ENCODE measurements around the gene GSTM4. TPM values are rescaled to one million over a fixed set of nuclear protein-coding genes. Genes with fewer than 3 reads are reported as not detected.
A peak's percentile ranks its signal among the peaks of the same experiment; 100 is the strongest.

The GSTM4 gene
- total and polyA plus RNA-seq, 2 experiments from 2014 or later = 53.5 to 134 TPM

GRCh38 chr1:109649491-109649914 lies 6.4 kb upstream of the GSTM4 start:
- Histone ChIP-seq H3K9me3 (ENCODE audit: low read depth) (no peaks in the 10 kb centered on the region), H3K27ac (no peak overlapping the region), H3K27me3 (peaks cover 22% of the 10 kb centered on the region), H3K36me3 (no peaks in the 10 kb centered on the region), H3K4me1 (ENCODE audit: low read depth) (no peaks in the 10 kb centered on the region), H3K4me3 (no peak overlapping the region)
- peak in 1 of 2 donors; percentile 66 for DNase-seq (ENCODE audit: low read depth in 1 of 2, low spot score in 1 of 2)
- peak; percentile 37 for TF ChIP-seq CTCF (IDR thresholded peaks at IDR 0.05; ENCODE audit: low read depth, low read length)

- peaks cover 5% of the 10 kb centered on the region for H3K4me1 ChIP-seq (ENCODE audit: low read depth)
- H3K4me3 ChIP-seq = no peak overlapping the region
- DNase-seq (ENCODE audit: low read depth in 1 of 2, low spot score in 1 of 2) = no peak
- H3K36me3 ChIP-seq = no peaks in the 10 kb centered on the region
- TF ChIP-seq CTCF (IDR thresholded peaks at IDR 0.05; ENCODE audit: low read depth, low read length) = no peak
- peaks cover 22% of the 10 kb centered on the region for H3K27me3 ChIP-seq
- H3K9me3 ChIP-seq (ENCODE audit: low read depth) = no peaks in the 10 kb centered on the region
- no peak overlapping the region for H3K27ac ChIP-seq
Measured at GRCh38 chr1:109650609-109651008, 5.3 kb upstream of the GSTM4 start.

DNA sequence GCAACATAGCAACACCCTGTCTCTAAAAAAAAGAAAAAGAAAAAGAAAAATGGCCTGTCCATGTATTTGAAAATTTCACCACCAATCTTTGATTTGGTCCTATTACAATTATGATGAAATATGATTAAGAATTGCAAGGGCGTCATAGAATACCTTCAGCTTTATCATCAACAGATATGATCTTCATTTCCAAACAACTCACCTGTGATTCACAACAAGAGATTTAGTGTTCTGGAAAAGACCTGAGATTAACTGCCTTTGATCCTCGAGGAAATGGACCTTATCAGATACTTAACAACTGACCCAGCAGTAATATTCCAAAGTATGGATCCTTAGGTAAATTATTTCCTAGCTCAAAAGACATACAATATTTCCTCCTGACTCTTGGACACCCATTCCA lies 3.5 kb upstream of the GSTM4 start:
- H3K27ac ChIP-seq = no peak overlapping the region
- TF ChIP-seq CTCF (IDR thresholded peaks at IDR 0.05; ENCODE audit: low read depth, low read length) = no peak
- no peak overlapping the region for H3K4me3 ChIP-seq
- no peak for DNase-seq (ENCODE audit: low read depth in 1 of 2, low spot score in 1 of 2)
- H3K9me3 ChIP-seq (ENCODE audit: low read depth) = no peaks in the 10 kb centered on the region
- no peaks in the 10 kb centered on the region for H3K36me3 ChIP-seq
- peaks cover 5% of the 10 kb centered on the region for H3K4me1 ChIP-seq (ENCODE audit: low read depth)
- peaks cover 22% of the 10 kb centered on the region for H3K27me3 ChIP-seq

GRCh38 chr1:109653306-109653705 lies 2.6 kb upstream of the GSTM4 start:
- Histone ChIP-seq H3K27me3 (peaks cover 22% of the 10 kb centered on the region), H3K36me3 (no peaks in the 10 kb centered on the region), H3K9me3 (ENCODE audit: low read depth) (no peaks in the 10 kb centered on the region), H3K4me3 (no peak overlapping the region), H3K4me1 (ENCODE audit: low read depth) (peaks cover 5% of the 10 kb centered on the region), H3K27ac (no peak overlapping the region)
- no peak for DNase-seq (ENCODE audit: low read depth in 1 of 2, low spot score in 1 of 2)
- no peak for TF ChIP-seq CTCF (IDR thresholded peaks at IDR 0.05; ENCODE audit: low read depth, low read length)

DNA sequence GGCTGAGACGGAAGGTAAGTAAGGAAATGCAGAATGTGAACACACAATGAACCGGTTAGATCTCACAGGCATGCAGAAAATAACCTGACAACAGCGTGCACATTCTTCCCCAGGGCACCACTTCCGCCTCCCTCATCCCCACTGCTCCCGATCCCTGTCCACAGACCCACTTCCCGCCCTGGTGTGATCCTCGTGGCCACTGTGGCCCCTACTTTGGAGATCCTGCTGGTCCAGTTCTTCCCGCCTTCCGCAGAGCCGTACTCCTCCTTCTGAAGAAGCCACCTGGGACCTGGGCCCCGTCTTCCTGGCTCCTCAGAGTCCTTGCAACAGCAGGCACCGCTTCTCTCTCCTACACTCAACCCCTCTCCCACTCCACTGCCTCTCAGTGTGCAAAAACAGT lies 1.4 kb upstream of the GSTM4 start:
- DNase-seq (ENCODE audit: low read depth in 1 of 2, low spot score in 1 of 2) = no peak
- Histone ChIP-seq H3K4me3 (no peak overlapping the region), H3K36me3 (no peaks in the 10 kb centered on the region), H3K4me1 (ENCODE audit: low read depth) (peaks cover 5% of the 10 kb centered on the region), H3K27me3 (peaks cover 22% of the 10 kb centered on the region), H3K27ac (no peak overlapping the region), H3K9me3 (ENCODE audit: low read depth) (no peaks in the 10 kb centered on the region)
- no peak for TF ChIP-seq CTCF (IDR thresholded peaks at IDR 0.05; ENCODE audit: low read depth, low read length)

DNA sequence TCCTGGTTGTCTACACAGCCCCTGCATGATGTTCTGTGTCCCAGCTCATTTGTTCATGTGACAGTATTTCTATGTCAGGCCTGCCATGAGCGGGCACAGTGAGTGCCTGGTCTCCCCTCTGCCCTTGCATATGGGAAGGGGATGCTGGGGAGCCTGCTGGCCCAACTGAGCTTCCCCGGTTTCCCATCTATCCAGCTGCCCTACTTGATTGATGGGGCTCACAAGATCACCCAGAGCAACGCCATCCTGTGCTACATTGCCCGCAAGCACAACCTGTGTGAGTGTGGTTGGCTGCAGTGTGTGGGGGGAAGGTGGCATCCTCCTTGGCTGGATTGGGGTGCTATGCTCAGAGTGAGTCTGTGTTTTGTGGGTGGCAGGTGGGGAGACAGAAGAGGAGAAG lies 1.5 kb downstream of the GSTM4 start:
- Histone ChIP-seq H3K27ac (no peak overlapping the region), H3K36me3 (peaks cover 5% of the 10 kb centered on the region), H3K4me1 (ENCODE audit: low read depth) (peaks cover 5% of the 10 kb centered on the region), H3K4me3 (no peak overlapping the region), H3K27me3 (peaks cover 3% of the 10 kb centered on the region), H3K9me3 (ENCODE audit: low read depth) (no peaks in the 10 kb centered on the region)
- DNase-seq (ENCODE audit: low read depth in 1 of 2, low spot score in 1 of 2) = no peak
- TF ChIP-seq CTCF (IDR thresholded peaks at IDR 0.05; ENCODE audit: low read depth, low read length) = no peak

All from cardiac muscle cell (in vitro differentiated cells and primary cell).